HCT116 (cell line): ENCODE measurements around the gene SH3D21.

Experiments
- CTCF ChIP-seq, 3 experiments: fragments of 200-600 bp in 1 of 3; sonication (generic) in 1 of 3; IDR thresholded peaks in 2 of 3; conservative IDR thresholded peaks in 1 of 3; 2 replicates each; pipeline ENCODE4 v1.5.1; 2012 to 2017; ENCODE audit warnings: low read depth in 2 of 3, low read length in 2 of 3, antibody characterized with exemption in 1 of 3, borderline replicate concordance in 1 of 3, control low read depth in 1 of 3, mild to moderate bottlenecking in 1 of 3, mixed read lengths in 1 of 3, mixed run types in 1 of 3, moderate library complexity in 1 of 3; ENCODE audit not compliant: insufficient read depth in 1 of 3
- EZH2 ChIP-seq: fragments of 200-600 bp; sonication (generic); IDR thresholded peaks from 2 replicates; pipeline ENCODE4 v1.6.1; 2017; ENCODE audit warnings: antibody characterized with exemption, mixed run types
- EZH2phosphoT487 ChIP-seq: fragments of 200-600 bp; IDR thresholded peaks from 2 replicates; pipeline ENCODE4 v1.6.1; 2018; ENCODE audit warnings: antibody characterized with exemption, borderline replicate concordance
- MAX ChIP-seq: IDR thresholded peaks from 2 replicates; pipeline ENCODE4 v1.6.1; 2012
- POLR2A ChIP-seq: IDR thresholded peaks from 2 replicates; pipeline ENCODE4 v1.7.0; 2011; ENCODE audit warnings: borderline replicate concordance; ENCODE audit not compliant: insufficient read depth, insufficient read length; ENCODE audit errors: extremely low read depth
- POLR2AphosphoS5 ChIP-seq: IDR thresholded peaks from 2 replicates; pipeline ENCODE4 v1.6.1; 2011; ENCODE audit warnings: mild to moderate bottlenecking, low read depth, low read length, moderate library complexity
- ZNF274 ChIP-seq: fragments of 200-500 bp; sonication (Bioruptor generic); IDR thresholded peaks from 2 replicates; pipeline ENCODE4 v1.6.1; 2014; ENCODE audit warnings: mild to moderate bottlenecking, low read depth, low read length, inconsistent platforms
- TF ChIP-seq, protein P1 (sequence below): IDR thresholded peaks from 2 replicates; pipeline ENCODE4 v1.6.1; 2012; ENCODE audit warnings: low read depth

DNA sequence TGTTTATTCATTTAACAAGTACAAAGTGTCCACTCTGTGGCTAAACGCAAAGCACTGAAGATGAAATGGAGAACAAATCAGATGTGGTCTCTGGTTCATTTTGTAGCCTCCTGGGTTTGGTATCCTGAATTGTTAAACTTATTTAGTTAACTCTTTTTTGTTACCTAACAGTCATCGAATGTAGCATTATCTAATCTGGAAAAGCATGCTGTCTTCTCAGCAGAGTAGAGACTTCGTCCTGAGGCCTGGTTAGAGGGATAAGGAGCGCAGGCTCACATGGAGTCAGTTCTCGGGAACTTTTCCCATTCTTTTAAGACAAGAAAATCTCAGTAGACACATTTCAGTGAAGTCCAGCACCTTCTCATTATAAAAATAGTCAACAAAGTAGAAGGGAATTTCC lies 33.1 kb upstream of the SH3D21 start:
- no peak for TF ChIP-seq CTCF (IDR thresholded peaks at IDR 0.05 in 2 of 3, conservative IDR thresholded peaks at IDR 0.05 in 1 of 3; ENCODE audit: borderline replicate concordance in 1 of 3, insufficient read depth in 1 of 3, low read depth in 2 of 3, low read length in 2 of 3)
- TF ChIP-seq POLR2A, result no peak
- TF ChIP-seq POLR2AphosphoS5, result no peak
- TF ChIP-seq MAX, result no peak
- no peak for TF ChIP-seq EZH2phosphoT487
- no peak for TF ChIP-seq EZH2
- TF ChIP-seq, protein P1, sequence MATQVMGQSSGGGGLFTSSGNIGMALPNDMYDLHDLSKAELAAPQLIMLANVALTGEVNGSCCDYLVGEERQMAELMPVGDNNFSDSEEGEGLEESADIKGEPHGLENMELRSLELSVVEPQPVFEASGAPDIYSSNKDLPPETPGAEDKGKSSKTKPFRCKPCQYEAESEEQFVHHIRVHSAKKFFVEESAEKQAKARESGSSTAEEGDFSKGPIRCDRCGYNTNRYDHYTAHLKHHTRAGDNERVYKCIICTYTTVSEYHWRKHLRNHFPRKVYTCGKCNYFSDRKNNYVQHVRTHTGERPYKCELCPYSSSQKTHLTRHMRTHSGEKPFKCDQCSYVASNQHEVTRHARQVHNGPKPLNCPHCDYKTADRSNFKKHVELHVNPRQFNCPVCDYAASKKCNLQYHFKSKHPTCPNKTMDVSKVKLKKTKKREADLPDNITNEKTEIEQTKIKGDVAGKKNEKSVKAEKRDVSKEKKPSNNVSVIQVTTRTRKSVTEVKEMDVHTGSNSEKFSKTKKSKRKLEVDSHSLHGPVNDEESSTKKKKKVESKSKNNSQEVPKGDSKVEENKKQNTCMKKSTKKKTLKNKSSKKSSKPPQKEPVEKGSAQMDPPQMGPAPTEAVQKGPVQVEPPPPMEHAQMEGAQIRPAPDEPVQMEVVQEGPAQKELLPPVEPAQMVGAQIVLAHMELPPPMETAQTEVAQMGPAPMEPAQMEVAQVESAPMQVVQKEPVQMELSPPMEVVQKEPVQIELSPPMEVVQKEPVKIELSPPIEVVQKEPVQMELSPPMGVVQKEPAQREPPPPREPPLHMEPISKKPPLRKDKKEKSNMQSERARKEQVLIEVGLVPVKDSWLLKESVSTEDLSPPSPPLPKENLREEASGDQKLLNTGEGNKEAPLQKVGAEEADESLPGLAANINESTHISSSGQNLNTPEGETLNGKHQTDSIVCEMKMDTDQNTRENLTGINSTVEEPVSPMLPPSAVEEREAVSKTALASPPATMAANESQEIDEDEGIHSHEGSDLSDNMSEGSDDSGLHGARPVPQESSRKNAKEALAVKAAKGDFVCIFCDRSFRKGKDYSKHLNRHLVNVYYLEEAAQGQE, result no peak
- no peak for TF ChIP-seq ZNF274
